HEK293 (cell line): Measurements from ENCODE around the gene TMEM138.

Experiments
- CTCF ChIP-seq: fragments of 450-650 bp; formaldehyde crosslinking; IDR thresholded peaks from 2 replicates; pipeline ENCODE4 v1.5.1; 2016; ENCODE audit warnings: missing biosample characterization, missing genetic modification characterization
- TRIM28 ChIP-seq: IDR thresholded peaks from 2 replicates; pipeline ENCODE4 v1.6.1; 2011; ENCODE audit warnings: low read length, control low read depth, borderline replicate concordance
- ZNF132 ChIP-seq: fragments of 450-650 bp; formaldehyde crosslinking; IDR thresholded peaks from 2 replicates; pipeline ENCODE4 v1.5.1; 2017; ENCODE audit warnings: missing biosample characterization, missing genetic modification characterization, borderline replicate concordance
- ZNF626 ChIP-seq: fragments of 450-650 bp; sonication (Bioruptor Pico); formaldehyde crosslinking; IDR thresholded peaks from 2 replicates; pipeline ENCODE4 v1.5.1; 2018; ENCODE audit warnings: missing biosample characterization, missing genetic modification characterization, inconsistent platforms
- ZNF670 ChIP-seq: fragments of 450-650 bp; formaldehyde crosslinking; IDR thresholded peaks from 2 replicates; pipeline ENCODE4 v1.5.1; 2016; ENCODE audit warnings: missing biosample characterization, missing genetic modification characterization, low read depth

- TF ChIP-seq ZNF670 (tag by site-specific recombination) (no peak), CTCF (tag by site-specific recombination) (no peak), ZNF132 (tag by site-specific recombination) (no peak), TRIM28 (no peak), ZNF626 (tag by site-specific recombination) (no peak)
These were observed 52.4 kb downstream of the TMEM138 start for GRCh38 chr11:61414547-61414946.
